K562 (cell line): ENCODE data around the gene KCNMB4. TPM values are rescaled to one million over a fixed set of nuclear protein-coding genes. Genes with fewer than 3 reads are reported as not detected.

Experiments used
- ATAC-seq: fragments of 200-7000 bp; cut with Tn5 transposase; 3 replicates; pipeline ENCODE4 v1.9.1; 2020; ENCODE audit warnings: moderate library complexity
- BruUV-seq: library from RNA; stranded (reverse); fragments of 400-500 nt; replicated peaks from 2 replicates; lab custom pipeline; 2021; lab: Mats Ljungman, UMichigan
- CTCF ChIA-PET: fragments of 300-600 bp; formaldehyde crosslinking; extraction: SDS; loops from one replicate; lab custom pipeline; 2021; ENCODE audit warnings: low intra/inter-chr PET ratio; lab: Yijun Ruan, JAX
- POLR2A ChIA-PET: fragments of 300-600, 350-650 bp; sonication (Branson Sonifier 250); formaldehyde crosslinking; extraction: SDS; loops from one replicate; lab custom pipeline; 2021; ENCODE audit warnings: antibody characterized with exemption, inconsistent platforms; lab: Yijun Ruan, JAX
- DNase-seq, 4 experiments: peaks; one replicate each; pipeline versions ENCODE4 v3.0.0 to v3.0.0-alpha.2; 2011 to 2018; ENCODE audit warnings: low spot score in 3 of 4, mixed read lengths in 3 of 4; ENCODE audit errors: extremely low read depth in 1 of 4
- FAIRE-seq: peaks from 2 replicates; lab custom pipeline; 2011; peaks lifted over from hg19 to GRCh38; lab: Jason Lieb, UNC
- H2AFZ ChIP-seq: 2 replicates; pipeline ENCODE4 v1.6.0; 2011; ENCODE audit warnings: low read depth, low read length, control low read depth, inconsistent platforms
- H3K27ac ChIP-seq: fragments of 200-600 bp; 3 replicates; pipeline ENCODE4 v1.8.0; 2011; ENCODE audit warnings: low read depth, mild to moderate bottlenecking, control low read depth, inconsistent platforms, low read length, moderate library complexity, mixed read lengths; ENCODE audit errors: extremely low read depth
- H3K27me3 ChIP-seq, 2 experiments: fragments of 300-600 bp in 1 of 2; 2 replicates in 1 of 2; 3 replicates in 1 of 2; pipeline versions ENCODE4 v1.6.0 to v1.8.0; 2011; ENCODE audit warnings: inconsistent platforms in 2 of 2, low read length in 2 of 2, mild to moderate bottlenecking in 1 of 2, mixed read lengths in 1 of 2, moderate library complexity in 1 of 2; ENCODE audit not compliant: control insufficient read depth in 2 of 2, insufficient read depth in 2 of 2
- H3K36me3 ChIP-seq: fragments of 300-600 bp; 3 replicates; pipeline ENCODE4 v1.8.0; 2011; ENCODE audit warnings: mild to moderate bottlenecking, low read length, inconsistent platforms; ENCODE audit not compliant: control insufficient read depth, insufficient read depth
- H3K4me1 ChIP-seq, 2 experiments: fragments of 200-600 bp in 1 of 2; replicated peaks in 1 of 2; 2 replicates in 1 of 2; 3 replicates in 1 of 2; pipeline versions ENCODE4 v1.5.1 to v1.8.0; 2011; ENCODE audit warnings: inconsistent platforms in 2 of 2, low read length in 2 of 2, mild to moderate bottlenecking in 1 of 2, mixed read lengths in 1 of 2, moderate library complexity in 1 of 2; ENCODE audit not compliant: control insufficient read depth in 2 of 2, insufficient read depth in 2 of 2
- H3K4me2 ChIP-seq: 2 replicates; pipeline ENCODE4 v1.6.1; 2011; ENCODE audit warnings: low read length, control low read depth, inconsistent platforms, mixed read lengths; ENCODE audit not compliant: insufficient read depth
- H3K4me3 ChIP-seq: fragments of 200-600 bp; sonication (generic), shearing (Covaris generic); 2 replicates; pipeline ENCODE4 v1.5.1; 2016; ENCODE audit warnings: control low read depth, inconsistent platforms
- H3K79me2 ChIP-seq: fragments of 200-600 bp; 3 replicates; pipeline ENCODE4 v1.8.0; 2011; ENCODE audit warnings: low read length, inconsistent platforms; ENCODE audit not compliant: control insufficient read depth, insufficient read depth
- H3K9ac ChIP-seq, 2 experiments: 2 replicates each; pipeline versions ENCODE4 v1.6.0 to v1.6.1; 2011; ENCODE audit warnings: low read depth in 2 of 2, low read length in 2 of 2, control low read depth in 1 of 2, inconsistent platforms in 1 of 2, mild to moderate bottlenecking in 1 of 2, mixed read lengths in 1 of 2; ENCODE audit not compliant: insufficient read depth in 1 of 2
- H3K9me1 ChIP-seq: one replicate; pipeline ENCODE4 v1.6.0; 2011; ENCODE audit warnings: inconsistent platforms, mild to moderate bottlenecking, low read length, moderate library complexity; ENCODE audit not compliant: control insufficient read depth, insufficient read depth
- H3K9me3 ChIP-seq: replicated peaks from 2 replicates; pipeline ENCODE4 v1.5.1; 2011; ENCODE audit warnings: low read depth, low read length, inconsistent platforms; ENCODE audit not compliant: control insufficient read depth, insufficient read depth
- H4K20me1 ChIP-seq: replicated peaks from 2 replicates; pipeline ENCODE4 v1.6.1; 2011; ENCODE audit warnings: low read length, inconsistent platforms, mixed read lengths; ENCODE audit not compliant: control insufficient read depth, insufficient read depth
- CCNT2 ChIP-seq: IDR thresholded peaks from 2 replicates; pipeline ENCODE4 v1.6.1; 2011; ENCODE audit warnings: borderline replicate concordance, low read depth, mild to moderate bottlenecking, moderate library complexity, mixed read lengths, low read length; ENCODE audit not compliant: insufficient read length; ENCODE audit errors: extremely low read depth
- CTBP1 ChIP-seq: fragments of 450-650 bp; IDR thresholded peaks from 2 replicates; pipeline ENCODE4 v1.6.1; 2016; ENCODE audit warnings: borderline replicate concordance
- DNMT1 ChIP-seq: fragments of 450-650 bp; IDR thresholded peaks from 2 replicates; pipeline ENCODE4 v1.6.1; 2016; ENCODE audit warnings: antibody characterized with exemption, mild to moderate bottlenecking
- E2F1 ChIP-seq: sonication (generic); formaldehyde crosslinking; IDR thresholded peaks from 2 replicates; pipeline ENCODE4 v1.8.1; 2023; ENCODE audit warnings: mild to moderate bottlenecking, missing genetic modification reagents, moderate library complexity
- EGR1 ChIP-seq: fragments of 450-650 bp; conservative IDR thresholded peaks from 2 replicates; pipeline ENCODE4 v1.6.1; 2017; ENCODE audit warnings: mild to moderate bottlenecking
- FIP1L1 ChIP-seq: fragments of 200-400 bp; formaldehyde crosslinking; IDR thresholded peaks from 2 replicates; pipeline ENCODE4 v1.6.1; 2018; ENCODE audit warnings: mild to moderate bottlenecking, low read depth, low read length; ENCODE audit not compliant: poor library complexity, severe bottlenecking
- MEF2D ChIP-seq: conservative IDR thresholded peaks from 2 replicates; pipeline ENCODE4 v1.6.1; 2016; ENCODE audit warnings: low read depth, missing genetic modification characterization, missing compliant biosample characterization
- NR1H2 ChIP-seq: sonication (generic); formaldehyde crosslinking; IDR thresholded peaks from 2 replicates; pipeline ENCODE4 v1.4.0; 2020; ENCODE audit warnings: mild to moderate bottlenecking, missing genetic modification reagents
- OTX1 ChIP-seq: fragments of 450-650 bp; formaldehyde crosslinking; IDR thresholded peaks from 2 replicates; pipeline ENCODE4 v1.4.0; 2022; ENCODE audit warnings: mild to moderate bottlenecking
- TFAP4 ChIP-seq: sonication (generic); formaldehyde crosslinking; IDR thresholded peaks from 2 replicates; pipeline ENCODE4 v1.8.0; 2022; ENCODE audit warnings: missing genetic modification reagents, mild to moderate bottlenecking, moderate library complexity, borderline replicate concordance
- TGIF2 ChIP-seq: sonication (generic); formaldehyde crosslinking; IDR thresholded peaks from 2 replicates; pipeline ENCODE4 v1.8.1; 2022; ENCODE audit warnings: mild to moderate bottlenecking, missing genetic modification reagents, moderate library complexity
- ZNF507 ChIP-seq: conservative IDR thresholded peaks from 2 replicates; pipeline ENCODE4 v1.6.1; 2017; ENCODE audit warnings: missing genetic modification characterization, missing compliant biosample characterization
- ZNF696 ChIP-seq: fragments of 250-450 bp; sonication (Bioruptor Pico); conservative IDR thresholded peaks from 2 replicates; pipeline ENCODE4 v1.4.0; 2020; ENCODE audit warnings: mild to moderate bottlenecking, moderate library complexity
- whole genome bisulfite sequencing: fragments of 100-300 bp; shearing (Covaris generic); methylation state at CpG from one replicate; pipeline ENCODE4 v1.1.6; 2016; ENCODE audit warnings: low coverage, mixed read lengths; ENCODE audit not compliant: insufficient coverage; ENCODE audit errors: missing lambda C conversion rate; 5-methylcytosine and 5-hydroxymethylcytosine counted together
- in situ Hi-C: fragments of 300-500 bp; cut with MboI; formaldehyde crosslinking; loops from 4 replicates; pipeline ENCODE4 v1.15.0; 2018; ENCODE audit warnings: inconsistent platforms, mixed read lengths
- intact Hi-C: fragments of 100-400 bp; cut with micrococcal nuclease; formaldehyde crosslinking; loops from 2 replicates; pipeline ENCODE4 v1.14.2; 2022
- polyA plus RNA-seq, 8 experiments: library from polyadenylated mRNA; depleted of rRNA in 4 of 8; stranded (reverse) in 5 of 8; unstranded in 3 of 8; fragments of >200 nt; fragmentation: Nextera tagmentation in 2 of 8; fragmentation: Illumina TruSeq in 1 of 8; extraction: Ambion mirVana in 2 of 8; extraction: Trizol in 1 of 8; gene quantifications; 2 replicates each; pipeline versions ENCODE4 v1.2.1 to v1.2.3, GENCODE V29; 2011 to 2014; ENCODE audit warnings: inconsistent platforms in 1 of 8, missing spikeins in 1 of 8
- total RNA-seq, 7 experiments: library from RNA; depleted of rRNA in 6 of 7; stranded (reverse); fragments of >200 nt in 6 of 7; fragmentation: Illumina TruSeq in 2 of 7; extraction: Trizol in 2 of 7; gene quantifications; 2 replicates each; pipeline versions ENCODE4 v1.2.1 to v1.2.3, GENCODE V29; 2011 to 2021; ENCODE audit warnings: low replicate concordance in 1 of 7

Gene KCNMB4
- total and polyA plus RNA-seq, 9 of the 15 experiments (the other 6 are each of a cell fraction or from before 2014, with no cell fraction given): 0.01 to 0.14 (median 0.06) TPM; not detected in 1

GRCh38 chr12:70418101-70418500, 52.0 kb downstream of the KCNMB4 start:
- no TSS peak for BruUV-seq
- in situ Hi-C loops: no loop called here
- Histone ChIP-seq H3K9me3 (no peaks in the 10 kb centered on the region), H3K4me2 (no peak overlapping the region), H3K27ac (no peak overlapping the region), H3K9me1 (no peaks in the 10 kb centered on the region), H3K4me3 (no peak overlapping the region), H3K79me2 (no peaks in the 10 kb centered on the region), H4K20me1 (no peaks in the 10 kb centered on the region), H3K4me1 (no peaks in the 10 kb centered on the region), H3K36me3 (no peaks in the 10 kb centered on the region), H3K9ac (no peak overlapping the region), H2AFZ (no peak overlapping the region), H3K27me3 (peaks cover 0 to 2% of the 10 kb centered on the region in 2 experiments; a peak in 2 of 5 replicates)
- ChIA-PET POLR2A (interaction anchor here (1.7 kb wide), 1 partner anchor 10 kb away, joined by 4 read pairs; no protein-coding TSS in a partner anchor), CTCF (no interaction called here)
- DNase-seq (peak in 1 of 4 experiments; percentile 12), FAIRE-seq (no peak), ATAC-seq (no peak)
- TF ChIP-seq EGR1 (peak; percentile 47; the same call in 1 of the 2 replicates), CTBP1 (no peak)
- WGBS: 0% methylated on average over 3 of the region's 3 CpGs
- intact Hi-C loops: no loop called here

GRCh38 chr12:70422631-70423030, 56.5 kb downstream of the KCNMB4 start:
- Histone ChIP-seq H3K4me3 (no peak overlapping the region), H3K4me1 (no peaks in the 10 kb centered on the region), H3K4me2 (no peak overlapping the region), H3K27ac (no peak overlapping the region), H3K9ac (no peak overlapping the region), H4K20me1 (no peaks in the 10 kb centered on the region)
- CTCF ChIA-PET: no interaction called here
- FAIRE-seq (no peak), ATAC-seq (no peak)
- in situ Hi-C loops: no loop called here
- POLR2A ChIA-PET: no interaction called here
- no peak for TF ChIP-seq ZNF696 (CRISPR knock-in tag)
- TF ChIP-seq TGIF2 (CRISPR knock-in tag): no peak
- TF ChIP-seq DNMT1: no peak
- no peak for TF ChIP-seq E2F1 (CRISPR knock-in tag)
- no peak for TF ChIP-seq MEF2D (tag)
- TF ChIP-seq FIP1L1: no peak
- no peak for TF ChIP-seq TFAP4 (CRISPR knock-in tag)
- no peak for TF ChIP-seq CCNT2
- TF ChIP-seq NR1H2: no peak
- TF ChIP-seq OTX1: no peak
- no peak for TF ChIP-seq ZNF507
- TF ChIP-seq, all 486 proteins: peak for 0
- no peak for DNase-seq
- no peaks in the 10 kb centered on the region for H3K79me2 ChIP-seq
- H3K9me3 ChIP-seq: no peaks in the 10 kb centered on the region
- intact Hi-C loops: no loop called here
- no peaks in the 10 kb centered on the region for H3K9me1 ChIP-seq
- H3K36me3 ChIP-seq: no peaks in the 10 kb centered on the region
- no TSS peak for BruUV-seq
- H3K27me3 ChIP-seq: peaks cover 2 to 5% of the 10 kb centered on the region in 2 experiments; a peak in 3 of 5 replicates
- no peak overlapping the region for H2AFZ ChIP-seq
- WGBS: 6% methylated on average over 8 of the region's 8 CpGs
